Peyer's patch (tissue), 4 donors: ENCODE measurements around the gene ELP5.

Experiments
- CTCF ChIP-seq, 6 experiments: fragments of 450-650 bp in 4 of 6; fragments of 200-600 bp in 2 of 6; sonication (generic) in 1 of 6; IDR thresholded peaks; one replicate each; pipeline ENCODE4 v1.5.1; 2017 to 2019; ENCODE audit warnings: antibody characterized with exemption in 6 of 6, mild to moderate bottlenecking in 3 of 6, moderate library complexity in 1 of 6
- POLR2A ChIP-seq, 2 donors: fragments of 450-650 bp; IDR thresholded peaks; one replicate each; pipeline ENCODE4 v1.5.1; 2017; ENCODE audit warnings: antibody characterized with exemption in 2 of 2, mild to moderate bottlenecking in 2 of 2, moderate library complexity in 2 of 2

- TF ChIP-seq CTCF (IDR thresholded peaks at IDR 0.05) (no peak), POLR2A (IDR thresholded peaks at IDR 0.05) (no peak)
Measured at GRCh38 chr17:7260151-7260550, 8.1 kb downstream of the ELP5 start.
